Measurements from ENCODE around the gene CXCL16. TPM values are rescaled to one million over a fixed set of nuclear protein-coding genes. Genes with fewer than 3 reads are reported as not detected.
"Not testable (repeated sequence)": the region's sequence is repeated elsewhere in the genome, so short reads cannot be mapped to it uniquely, and the experiment has no call there.

Gene CXCL16
- total RNA-seq, 1 donor from 2014 or later, result 2.2 TPM

- DNase-seq (ENCODE audit: low read depth) (no peak), FAIRE-seq (no peak)
- Mint-ChIP-seq H3K36me3 (ENCODE audit: low read depth, unreplicated experiment) (no peaks in the 10 kb centered on the region), H3K27me3 (ENCODE audit: low read depth, unreplicated experiment) (no peaks in the 10 kb centered on the region), H3K9me3 (ENCODE audit: unreplicated experiment) (no peaks in the 10 kb centered on the region), H3K27ac (ENCODE audit: unreplicated experiment) (peak overlapping the region; percentile 34), H3K4me3 (ENCODE audit: unreplicated experiment) (peak overlapping the region; percentile 97), H3K4me1 (ENCODE audit: low read depth, unreplicated experiment) (peaks cover 19% of the 10 kb centered on the region)
- peak overlapping the region; percentile 97 for H2AFZ ChIP-seq (ENCODE audit: low read depth, low read length)
- no peaks in the 10 kb centered on the region for H3K9me3 ChIP-seq (ENCODE audit: insufficient read depth, low read depth, low read length)
- peak overlapping the region; percentile 77 for H3K27ac ChIP-seq (ENCODE audit: low read depth, low read length)
- H3K27me3 ChIP-seq (ENCODE audit: insufficient read depth, low read length), result no peaks in the 10 kb centered on the region
- H4K20me1 ChIP-seq (ENCODE audit: insufficient read depth, low read length), result peaks cover 17% of the 10 kb centered on the region
- peak overlapping the region; percentile 91 for H3K4me3 ChIP-seq (ENCODE audit: insufficient read depth, low read depth, low read length)
- peak overlapping the region; percentile 95 for H3K9ac ChIP-seq (ENCODE audit: low read length)
- no peak for TF ChIP-seq EZH2 (IDR thresholded peaks at IDR 0.05; ENCODE audit: insufficient read depth, low read length)
- H3K4me2 ChIP-seq (ENCODE audit: low read length), result peak overlapping the region; percentile 97
- peaks cover 54% of the 10 kb centered on the region for H3K79me2 ChIP-seq (ENCODE audit: insufficient read depth, low read length)
- H3K36me3 ChIP-seq (ENCODE audit: insufficient read depth, low read length), result no peaks in the 10 kb centered on the region
- H3K4me1 ChIP-seq (ENCODE audit: insufficient read depth, low read length), result peaks cover 12% of the 10 kb centered on the region
These were observed 36.4 kb downstream of the CXCL16 start for GRCh38 chr17:4703330-4703691.

GRCh38 chr17:4701116-4701515 is 38.6 kb downstream of the CXCL16 start:
- Histone ChIP-seq H3K79me2 (ENCODE audit: insufficient read depth, low read length) (peaks cover 76% of the 10 kb centered on the region), H2AFZ (ENCODE audit: low read depth, low read length) (no peak overlapping the region), H3K4me3 (ENCODE audit: insufficient read depth, low read depth, low read length) (no peak overlapping the region), H3K27me3 (ENCODE audit: insufficient read depth, low read length) (no peaks in the 10 kb centered on the region), H3K4me1 (ENCODE audit: insufficient read depth, low read length) (peaks cover 12% of the 10 kb centered on the region), H3K4me2 (ENCODE audit: low read length) (no peak overlapping the region), H3K9ac (ENCODE audit: low read length) (no peak overlapping the region), H3K36me3 (ENCODE audit: insufficient read depth, low read length) (peaks cover 6% of the 10 kb centered on the region), H3K27ac (ENCODE audit: low read depth, low read length) (no peak overlapping the region), H4K20me1 (ENCODE audit: insufficient read depth, low read length) (peaks cover 38% of the 10 kb centered on the region), H3K9me3 (ENCODE audit: insufficient read depth, low read depth, low read length) (no peaks in the 10 kb centered on the region)
- TF ChIP-seq CTCF (IDR thresholded peaks at IDR 0.05; ENCODE audit: insufficient read depth, low read depth, low read length) (no peak), EZH2 (IDR thresholded peaks at IDR 0.05; ENCODE audit: insufficient read depth, low read length) (no peak)
- H3K9me3 Mint-ChIP-seq (ENCODE audit: unreplicated experiment), result no peaks in the 10 kb centered on the region
- FAIRE-seq, result no peak
- peaks cover 1% of the 10 kb centered on the region for H3K36me3 Mint-ChIP-seq (ENCODE audit: low read depth, unreplicated experiment)
- H3K27me3 Mint-ChIP-seq (ENCODE audit: low read depth, unreplicated experiment), result no peaks in the 10 kb centered on the region
- peak overlapping the region; percentile 4 for H3K4me3 Mint-ChIP-seq (ENCODE audit: unreplicated experiment)
- H3K4me1 Mint-ChIP-seq (ENCODE audit: low read depth, unreplicated experiment), result peaks cover 14% of the 10 kb centered on the region
- no peak overlapping the region for H3K27ac Mint-ChIP-seq (ENCODE audit: unreplicated experiment)
- DNase-seq (ENCODE audit: low read depth), result no peak

- not testable (repeated sequence) for H3K4me2 ChIP-seq (ENCODE audit: low read length); H3K27ac ChIP-seq (ENCODE audit: low read depth, low read length); H3K27ac Mint-ChIP-seq (ENCODE audit: unreplicated experiment); H3K27me3 ChIP-seq (ENCODE audit: insufficient read depth, low read length); H3K4me3 ChIP-seq (ENCODE audit: insufficient read depth, low read depth, low read length); H3K27me3 Mint-ChIP-seq (ENCODE audit: low read depth, unreplicated experiment); H3K9me3 ChIP-seq (ENCODE audit: insufficient read depth, low read depth, low read length); H3K9me3 Mint-ChIP-seq (ENCODE audit: unreplicated experiment); FAIRE-seq; DNase-seq (ENCODE audit: low read depth); H3K36me3 Mint-ChIP-seq (ENCODE audit: low read depth, unreplicated experiment); H2AFZ ChIP-seq (ENCODE audit: low read depth, low read length); H3K9ac ChIP-seq (ENCODE audit: low read length); H3K4me3 Mint-ChIP-seq (ENCODE audit: unreplicated experiment); H3K36me3 ChIP-seq (ENCODE audit: insufficient read depth, low read length)
- Histone ChIP-seq H4K20me1 (ENCODE audit: insufficient read depth, low read length) (peaks cover 47% of the 10 kb centered on the region), H3K4me1 (ENCODE audit: insufficient read depth, low read length) (peaks cover 12% of the 10 kb centered on the region), H3K79me2 (ENCODE audit: insufficient read depth, low read length) (peaks cover 86% of the 10 kb centered on the region)
- H3K4me1 Mint-ChIP-seq (ENCODE audit: low read depth, unreplicated experiment), result peaks cover 11% of the 10 kb centered on the region
These were observed 40.2 kb downstream of the CXCL16 start for GRCh38 chr17:4699401-4700056.

Measured in astrocyte (in vitro differentiated cells and primary cell).